Measurements from ENCODE around the gene METTL26.

The METTL26 gene

GRCh38 chr16:595094-595528 lies 41.0 kb downstream of the METTL26 start:
- no peak for DNase-seq (ENCODE audit: low spot score)

- DNase-seq (ENCODE audit: low spot score), result no peak
Observed at GRCh38 chr16:593807-594206, 42.3 kb downstream of the METTL26 start.

GRCh38 chr16:593406-593805 lies 42.7 kb downstream of the METTL26 start:
- DNase-seq (ENCODE audit: low spot score), result no peak

GRCh38 chr16:592518-593306 lies 43.4 kb downstream of the METTL26 start:
- no peak for DNase-seq (ENCODE audit: low spot score)

GRCh38 chr16:591892-592517 lies 44.1 kb downstream of the METTL26 start:
- DNase-seq (ENCODE audit: low spot score), result no peak

- no peak for DNase-seq (ENCODE audit: low spot score)
Observed at GRCh38 chr16:591231-591630, 44.9 kb downstream of the METTL26 start.

GRCh38 chr16:590815-591200 lies 45.3 kb downstream of the METTL26 start:
- no peak for DNase-seq (ENCODE audit: low spot score)

GRCh38 chr16:590188-590814 lies 45.8 kb downstream of the METTL26 start:
- no peak for DNase-seq (ENCODE audit: low spot score)

GRCh38 chr16:589658-590187 lies 46.4 kb downstream of the METTL26 start, which contains the start of gene RAB40C:
Gene RAB40C (plus strand): TSS chr16:590066. CDS start chr16:590292, 226 bp downstream.
- peak; percentile 97 for DNase-seq (ENCODE audit: low spot score)

- peak; percentile 87 for DNase-seq (ENCODE audit: low spot score)
Observed at GRCh38 chr16:588889-589657, 47.0 kb downstream of the METTL26 start.

- DNase-seq (ENCODE audit: low spot score), result no peak
Observed at GRCh38 chr16:588639-588888, 47.5 kb downstream of the METTL26 start.

- no peak for DNase-seq (ENCODE audit: low spot score)
Observed at GRCh38 chr16:586645-587590, 49.2 kb downstream of the METTL26 start.

- no peak for DNase-seq (ENCODE audit: low spot score)
Observed at GRCh38 chr16:586047-586644, 50.0 kb downstream of the METTL26 start.

GRCh38 chr16:585351-585750 lies 50.8 kb downstream of the METTL26 start:
- no peak for DNase-seq (ENCODE audit: low spot score)

All from HuH-7.5 (cell line).